Measurements from ENCODE around the gene TBC1D1.
A peak's percentile ranks its signal among the peaks of the same experiment; 100 is the strongest.

TBC1D1 gene

GRCh38 chr4:38086849-38087226 lies 196.0 kb downstream of the TBC1D1 start:
- Histone ChIP-seq H3K4me2 (ENCODE audit: low read depth, low read length) (no peak overlapping the region), H3K79me2 (ENCODE audit: low read length) (no peaks in the 10 kb centered on the region), H3K4me1 (ENCODE audit: low read length) (peaks cover 38% of the 10 kb centered on the region), H3F3A (ENCODE audit: insufficient read depth, low read length) (peaks cover 29% of the 10 kb centered on the region), H2AFZ (ENCODE audit: low read length) (no peak overlapping the region), H3K27ac (ENCODE audit: low read length) (no peak overlapping the region), H3K27me3 (replicated peaks; ENCODE audit: insufficient read depth, low read length) (no peaks in the 10 kb centered on the region), H4K20me1 (ENCODE audit: insufficient read depth, low read length) (no peaks in the 10 kb centered on the region), H3K9ac (ENCODE audit: low read length) (no peak overlapping the region), H3K9me2 (replicated peaks; ENCODE audit: insufficient read depth, low read length) (no peaks in the 10 kb centered on the region), H3K36me3 (replicated peaks; ENCODE audit: insufficient read depth, low read length) (no peaks in the 10 kb centered on the region), H3K4me3 (ENCODE audit: low read length) (no peak overlapping the region), H3K9me3 (replicated peaks; ENCODE audit: insufficient read depth, low read length) (no peaks in the 10 kb centered on the region)
- TF ChIP-seq CTCF (IDR thresholded peaks at IDR 0.05; ENCODE audit: low read length): no peak
- no peak for DNase-seq

GRCh38 chr4:38088321-38088720 lies 197.4 kb downstream of the TBC1D1 start:
- peak overlapping the region; percentile 95; the same call in 1 of the 2 replicates for H3K27ac ChIP-seq (ENCODE audit: low read length)
- H3K4me3 ChIP-seq (ENCODE audit: low read length): no peak overlapping the region
- peak; percentile 60 for DNase-seq
- peaks cover 34% of the 10 kb centered on the region for H3F3A ChIP-seq (ENCODE audit: insufficient read depth, low read length)
- H3K79me2 ChIP-seq (ENCODE audit: low read length): peaks cover 9% of the 10 kb centered on the region
- H3K36me3 ChIP-seq (replicated peaks; ENCODE audit: insufficient read depth, low read length): no peaks in the 10 kb centered on the region
- H3K4me1 ChIP-seq (ENCODE audit: low read length): peaks cover 52% of the 10 kb centered on the region
- 0 out of 2 replicates have a peak overlapping the region, but pooled peaks have one; percentile 1 for H3K4me2 ChIP-seq (ENCODE audit: low read depth, low read length)
- no peaks in the 10 kb centered on the region for H4K20me1 ChIP-seq (ENCODE audit: insufficient read depth, low read length)
- TF ChIP-seq CTCF (IDR thresholded peaks at IDR 0.05; ENCODE audit: low read length) (no peak), EZH2phosphoT487 (IDR thresholded peaks at IDR 0.05; ENCODE audit: low read length) (no peak), EZH2 (optimal IDR thresholded peaks at IDR 0.05; ENCODE audit: low read depth, low read length) (no peak)
- H3K9me3 ChIP-seq (replicated peaks; ENCODE audit: insufficient read depth, low read length): no peaks in the 10 kb centered on the region
- no peaks in the 10 kb centered on the region for H3K9me2 ChIP-seq (replicated peaks; ENCODE audit: insufficient read depth, low read length)
- no peak overlapping the region for H2AFZ ChIP-seq (ENCODE audit: low read length)
- no peaks in the 10 kb centered on the region for H3K27me3 ChIP-seq (replicated peaks; ENCODE audit: insufficient read depth, low read length)
- H3K9ac ChIP-seq (ENCODE audit: low read length): peak overlapping the region; percentile 19; the same call in 1 of the 2 replicates

GRCh38 chr4:38089961-38090360 lies 199.1 kb downstream of the TBC1D1 start:
- Histone ChIP-seq H3K79me2 (ENCODE audit: low read length) (peaks cover 21% of the 10 kb centered on the region), H3K4me2 (ENCODE audit: low read depth, low read length) (peak overlapping the region; percentile 89), H3K27me3 (replicated peaks; ENCODE audit: insufficient read depth, low read length) (no peaks in the 10 kb centered on the region), H3K9me3 (replicated peaks; ENCODE audit: insufficient read depth, low read length) (no peaks in the 10 kb centered on the region), H3K4me1 (ENCODE audit: low read length) (peaks cover 52% of the 10 kb centered on the region), H2AFZ (ENCODE audit: low read length) (no peak overlapping the region; the same call in 1 of the 2 replicates), H3K36me3 (replicated peaks; ENCODE audit: insufficient read depth, low read length) (no peaks in the 10 kb centered on the region), H3K27ac (ENCODE audit: low read length) (peak overlapping the region; percentile 95), H3K9ac (ENCODE audit: low read length) (peak overlapping the region; percentile 81), H3F3A (ENCODE audit: insufficient read depth, low read length) (peaks cover 34% of the 10 kb centered on the region), H3K9me2 (replicated peaks; ENCODE audit: insufficient read depth, low read length) (no peaks in the 10 kb centered on the region), H3K4me3 (ENCODE audit: low read length) (no peak overlapping the region), H4K20me1 (ENCODE audit: insufficient read depth, low read length) (no peaks in the 10 kb centered on the region)
- TF ChIP-seq EZH2phosphoT487 (IDR thresholded peaks at IDR 0.05; ENCODE audit: low read length) (no peak), CTCF (IDR thresholded peaks at IDR 0.05; ENCODE audit: low read length) (no peak), EZH2 (optimal IDR thresholded peaks at IDR 0.05; ENCODE audit: low read depth, low read length) (no peak)
- no peak for DNase-seq

All from MM.1S (cell line).